ENCODE data around the gene ANKFY1. TPM values are rescaled to one million over a fixed set of nuclear protein-coding genes. Genes with fewer than 3 reads are reported as not detected.

The ANKFY1 gene
- total and polyA plus RNA-seq, 2 donors (not counting 3 experiments of a cell fraction or from before 2014, with no cell fraction given) = 30.6 to 51.1 TPM

DNA sequence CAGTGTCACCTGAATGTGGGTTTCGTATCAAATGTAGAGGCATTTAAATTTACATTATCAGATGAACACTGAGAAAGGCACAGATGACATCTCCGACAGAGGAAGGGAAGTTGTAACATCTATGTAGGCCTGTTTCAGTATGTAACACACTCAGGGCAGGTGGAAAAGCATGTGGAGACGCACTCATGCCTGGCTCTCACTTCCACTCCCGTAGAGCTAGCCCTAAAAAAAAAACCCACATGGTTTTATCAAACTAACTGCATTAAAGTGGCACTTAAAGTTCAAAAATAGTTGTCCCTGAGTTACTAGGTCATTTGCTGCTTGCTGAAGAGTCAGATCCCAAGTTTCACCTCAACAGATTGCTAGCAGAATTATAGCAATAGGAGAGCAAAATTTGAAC, 6.1 kb upstream of the ANKFY1 start:
- ChIA-PET POLR2A (no interaction called here), CTCF (interaction anchor here (0.7 kb wide), 1 partner anchor 1702 kb away, joined by 3 read pairs; no protein-coding TSS in a partner anchor)
- no peak overlapping the region for H3K4me3 ChIP-seq (replicated peaks in 1 of 3; ENCODE audit: insufficient read depth in 1 of 3, low read depth in 1 of 3, low read length in 3 of 3)
- FAIRE-seq = no peak
- TF ChIP-seq, protein P1, sequence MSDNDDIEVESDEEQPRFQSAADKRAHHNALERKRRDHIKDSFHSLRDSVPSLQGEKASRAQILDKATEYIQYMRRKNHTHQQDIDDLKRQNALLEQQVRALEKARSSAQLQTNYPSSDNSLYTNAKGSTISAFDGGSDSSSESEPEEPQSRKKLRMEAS (IDR thresholded peaks at IDR 0.05; ENCODE audit: insufficient read depth, insufficient read length) = no peak
- TF ChIP-seq FOS (IDR thresholded peaks at IDR 0.05; ENCODE audit: borderline replicate concordance, insufficient read depth, low read length) (no peak), EZH2 (IDR thresholded peaks at IDR 0.05; ENCODE audit: borderline replicate concordance, low read depth, low read length, severe bottlenecking) (no peak), POLR2A (IDR thresholded peaks at IDR 0.05; ENCODE audit: low read depth, low read length) (no peak), MYC (IDR thresholded peaks at IDR 0.05; ENCODE audit: low read depth, low read length) (no peak), GATA2 (IDR thresholded peaks at IDR 0.05; ENCODE audit: insufficient read depth, insufficient read length, low read depth, low read length) (no peak), POLR2AphosphoS5 (IDR thresholded peaks at IDR 0.05; ENCODE audit: insufficient read depth, low read depth, low read length) (no peak), JUN (IDR thresholded peaks at IDR 0.05; ENCODE audit: borderline replicate concordance, insufficient read depth, insufficient read length, low read depth) (no peak)
- TF ChIP-seq, protein P2, sequence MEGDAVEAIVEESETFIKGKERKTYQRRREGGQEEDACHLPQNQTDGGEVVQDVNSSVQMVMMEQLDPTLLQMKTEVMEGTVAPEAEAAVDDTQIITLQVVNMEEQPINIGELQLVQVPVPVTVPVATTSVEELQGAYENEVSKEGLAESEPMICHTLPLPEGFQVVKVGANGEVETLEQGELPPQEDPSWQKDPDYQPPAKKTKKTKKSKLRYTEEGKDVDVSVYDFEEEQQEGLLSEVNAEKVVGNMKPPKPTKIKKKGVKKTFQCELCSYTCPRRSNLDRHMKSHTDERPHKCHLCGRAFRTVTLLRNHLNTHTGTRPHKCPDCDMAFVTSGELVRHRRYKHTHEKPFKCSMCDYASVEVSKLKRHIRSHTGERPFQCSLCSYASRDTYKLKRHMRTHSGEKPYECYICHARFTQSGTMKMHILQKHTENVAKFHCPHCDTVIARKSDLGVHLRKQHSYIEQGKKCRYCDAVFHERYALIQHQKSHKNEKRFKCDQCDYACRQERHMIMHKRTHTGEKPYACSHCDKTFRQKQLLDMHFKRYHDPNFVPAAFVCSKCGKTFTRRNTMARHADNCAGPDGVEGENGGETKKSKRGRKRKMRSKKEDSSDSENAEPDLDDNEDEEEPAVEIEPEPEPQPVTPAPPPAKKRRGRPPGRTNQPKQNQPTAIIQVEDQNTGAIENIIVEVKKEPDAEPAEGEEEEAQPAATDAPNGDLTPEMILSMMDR (IDR thresholded peaks at IDR 0.05; ENCODE audit: extremely low read depth in 1 of 2, insufficient read depth in 1 of 2, low read depth in 1 of 2, low read length in 2 of 2) = no peak
- H3K4me1 ChIP-seq (ENCODE audit: control insufficient read depth, extremely low read depth, insufficient read depth, low read length) = no peaks in the 10 kb centered on the region
- no peak overlapping the region for H3K4me2 ChIP-seq (ENCODE audit: insufficient read depth, low read length)
- H3K27ac ChIP-seq (ENCODE audit: insufficient read depth, low read depth, low read length) = no peak overlapping the region
- H4K20me1 ChIP-seq (replicated peaks; ENCODE audit: control insufficient read depth, extremely low read depth, insufficient read depth, low read length) = peaks cover 2% of the 10 kb centered on the region
- no peak overlapping the region for H2AFZ ChIP-seq (ENCODE audit: low read depth, low read length)
- intact Hi-C loops (cut with micrococcal nuclease) (no loop called here), dilution Hi-C loops (cut with MboI; ENCODE audit: extremely low pct_ligation_motif_present, low sequenced_read_pairs) (no loop called here)
- BruUV-seq (replicated peaks) = no TSS peak
- H3K9me3 ChIP-seq (replicated peaks; ENCODE audit: control insufficient read depth, insufficient read depth, low read length) = no peaks in the 10 kb centered on the region
- no peak overlapping the region for H3K9ac ChIP-seq (replicated peaks; ENCODE audit: extremely low read depth, insufficient read depth, low read length)
- H3K79me2 ChIP-seq (ENCODE audit: control insufficient read depth, insufficient read depth, low read length) = no peaks in the 10 kb centered on the region
- peaks cover 2 to 10% of the 10 kb centered on the region in 2 experiments for H3K36me3 ChIP-seq (ENCODE audit: control insufficient read depth in 2 of 2, extremely low read depth in 1 of 2, insufficient read depth in 2 of 2, low read length in 2 of 2)
- H3K27me3 ChIP-seq (ENCODE audit: control insufficient read depth in 2 of 2, insufficient read depth in 2 of 2, low read length in 2 of 2) = no peaks in the 10 kb centered on the region
- no peak for DNase-seq (ENCODE audit: low read depth, low spot score)
- no peaks in the 10 kb centered on the region for H3K9me1 ChIP-seq (replicated peaks; ENCODE audit: control insufficient read depth, extremely low read depth, insufficient read depth, low read length)

Measured in endothelial cell of umbilical vein (primary cell).